Measurements from ENCODE around the gene DIAPH2.

- TF ChIP-seq ZBTB11 (tag by site-specific recombination; conservative IDR thresholded peaks at IDR 0.05; ENCODE audit: low read depth): no peak
- no peak for TF ChIP-seq CTCF (tag by site-specific recombination; IDR thresholded peaks at IDR 0.05)
- TF ChIP-seq ZNF114 (tag by site-specific recombination; IDR thresholded peaks at IDR 0.05): no peak
Observed at GRCh38 chrX:96918864-96919263, 234.2 kb downstream of the DIAPH2 start.

Measured in HEK293 (cell line).